ENCODE measurements around the gene APOBEC3H.

DNA sequence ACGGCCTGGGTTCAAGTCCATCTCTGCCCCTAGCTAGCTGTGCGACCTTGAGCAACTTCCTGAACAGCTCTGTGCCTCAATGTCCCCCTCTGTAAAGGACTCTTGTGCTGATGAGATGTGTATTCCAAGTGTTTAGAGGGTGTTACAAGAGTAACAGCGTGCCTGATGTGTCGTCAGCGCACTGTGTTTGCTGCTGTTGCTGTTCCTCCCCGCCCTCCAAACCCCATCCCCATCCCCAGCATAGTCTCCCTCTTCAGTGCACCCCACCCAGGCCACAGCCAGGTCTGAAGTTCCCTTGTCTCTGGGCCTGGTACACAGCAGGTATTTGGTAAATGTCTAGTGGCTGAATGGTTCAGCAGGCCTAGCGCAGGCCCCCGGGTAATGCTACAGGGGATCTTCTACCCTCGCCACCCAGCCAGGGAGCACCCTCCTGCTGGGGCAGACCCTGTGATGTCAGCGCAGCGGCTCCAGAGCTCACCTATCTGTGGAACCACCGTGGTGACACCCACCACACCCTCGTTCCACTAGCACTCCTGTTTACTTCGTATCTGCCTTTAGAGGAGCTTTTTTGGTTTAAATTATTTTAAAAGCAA lies 45.1 kb downstream of the APOBEC3H start:
- TF ChIP-seq SIN3A (IDR thresholded peaks at IDR 0.05; ENCODE audit: borderline replicate concordance, insufficient read depth, low read length) = no peak
- no peak for TF ChIP-seq POLR2AphosphoS5 (IDR thresholded peaks at IDR 0.05; ENCODE audit: low read depth, low read length)
- TF ChIP-seq TAF1 (IDR thresholded peaks at IDR 0.05; ENCODE audit: borderline replicate concordance, insufficient read depth, low read length) = no peak
